H1 (cell line): ENCODE data around the gene ACTA2. TPM values are rescaled to one million over a fixed set of nuclear protein-coding genes. Genes with fewer than 3 reads are reported as not detected.
A peak's percentile ranks its signal among the peaks of the same experiment; 100 is the strongest.

ENCODE experiments used
- CTCF ChIA-PET: fragments of 300-600 bp; sonication (Branson Sonifier 250); formaldehyde crosslinking; loops from one replicate; lab custom pipeline; 2021; ENCODE audit not compliant: partially characterized antibody; lab: Charles Lee
- POLR2A ChIA-PET: fragments of 300-600 bp; sonication (Branson Sonifier 250); formaldehyde crosslinking; loops from one replicate; lab custom pipeline; 2021; ENCODE audit warnings: inconsistent platforms; ENCODE audit not compliant: partially characterized antibody; lab: Charles Lee
- DNase-seq, 2 experiments: peaks; one replicate each; pipeline versions ENCODE4 v3.0.0 to v3.0.0-alpha.2; 2010 to 2022; ENCODE audit warnings: low spot score in 2 of 2, low read depth in 1 of 2, mixed read lengths in 1 of 2
- FAIRE-seq: peaks from 2 replicates; lab custom pipeline; 2011; peaks lifted over from hg19 to GRCh38; lab: Jason Lieb, UNC
- H2AFZ ChIP-seq: 2 replicates; pipeline ENCODE4 v1.8.1; 2012; ENCODE audit warnings: low read length, inconsistent platforms
- H2AK5ac ChIP-seq: 2 replicates; pipeline ENCODE4 v1.6.1; 2013; ENCODE audit warnings: low read depth, low read length
- H2BK120ac ChIP-seq: replicated peaks from 2 replicates; pipeline ENCODE3; 2013; ENCODE audit warnings: low read depth, low read length, inconsistent platforms
- H2BK12ac ChIP-seq: 2 replicates; pipeline ENCODE4 v1.6.1; 2013; ENCODE audit warnings: low read depth, low read length
- H2BK15ac ChIP-seq: 2 replicates; pipeline ENCODE4 v1.6.1; 2013; ENCODE audit warnings: low read length
- H2BK20ac ChIP-seq: 2 replicates; pipeline ENCODE4 v1.6.1; 2013; ENCODE audit warnings: low read length
- H2BK5ac ChIP-seq: 2 replicates; pipeline ENCODE4 v1.6.1; 2013; ENCODE audit warnings: low read depth, low read length
- H3K14ac ChIP-seq: 2 replicates; pipeline ENCODE4 v1.6.1; 2013; ENCODE audit warnings: inconsistent platforms; ENCODE audit not compliant: insufficient read length
- H3K18ac ChIP-seq: 2 replicates; pipeline ENCODE4 v1.6.1; 2013; ENCODE audit warnings: low read length; ENCODE audit errors: extremely low read depth
- H3K23ac ChIP-seq: 2 replicates; pipeline ENCODE4 v1.6.1; 2013; ENCODE audit warnings: inconsistent platforms; ENCODE audit not compliant: insufficient read length
- H3K23me2 ChIP-seq: 2 replicates; pipeline ENCODE4 v1.6.1; 2013; ENCODE audit warnings: low read depth, low read length
- H3K27ac ChIP-seq: 2 replicates; pipeline ENCODE4 v1.6.1; 2011; ENCODE audit warnings: low read depth, low read length, inconsistent platforms
- H3K27me3 ChIP-seq, 4 experiments: replicated peaks in 1 of 4; 1 replicate in 1 of 4; 2 replicates in 3 of 4; pipeline versions ENCODE4 v1.6.1 to v1.8.1; 2011 to 2013; ENCODE audit warnings: low read length in 3 of 4, mild to moderate bottlenecking in 3 of 4, inconsistent platforms in 2 of 4, mixed read lengths in 2 of 4, moderate library complexity in 1 of 4; ENCODE audit not compliant: control insufficient read depth in 3 of 4, insufficient read depth in 3 of 4; ENCODE audit errors: extremely low read depth in 1 of 4
- H3K36me3 ChIP-seq, 4 experiments: 2 replicates each; pipeline versions ENCODE4 v1.6.1 to v1.8.1; 2011 to 2013; ENCODE audit warnings: mild to moderate bottlenecking in 4 of 4, low read length in 3 of 4, moderate library complexity in 2 of 4, control low read depth in 1 of 4, inconsistent platforms in 1 of 4; ENCODE audit not compliant: insufficient read depth in 4 of 4, control insufficient read depth in 2 of 4
- H3K4ac ChIP-seq: replicated peaks from 2 replicates; pipeline ENCODE3; 2013; ENCODE audit warnings: low read length, low read depth, mixed read lengths, inconsistent platforms; ENCODE audit not compliant: insufficient read length
- H3K4me1 ChIP-seq, 4 experiments: replicated peaks in 1 of 4; 1 replicate in 1 of 4; 2 replicates in 3 of 4; pipeline versions ENCODE4 v1.6.1 to v1.8.1; 2011 to 2013; ENCODE audit warnings: low read length in 3 of 4, inconsistent platforms in 2 of 4, mixed read lengths in 1 of 4; ENCODE audit not compliant: insufficient read depth in 4 of 4, control insufficient read depth in 3 of 4
- H3K4me2 ChIP-seq, 2 experiments: 2 replicates each; pipeline versions ENCODE4 v1.6.1 to v1.8.1; 2011 to 2013; ENCODE audit warnings: low read depth in 2 of 2, low read length in 2 of 2, control low read depth in 1 of 2, inconsistent platforms in 1 of 2, mild to moderate bottlenecking in 1 of 2; ENCODE audit not compliant: insufficient read depth in 1 of 2
- H3K4me3 ChIP-seq, 4 experiments: fragments of 200-600, 300-600 bp in 1 of 4; sonication (generic), shearing (Covaris generic), sonication (Bioruptor Twin) in 1 of 4; 2 replicates each; pipeline versions ENCODE4 v1.5.1 to v1.8.1; 2011 to 2016; ENCODE audit warnings: low read length in 4 of 4, low read depth in 3 of 4, control low read depth in 2 of 4, inconsistent platforms in 2 of 4, mild to moderate bottlenecking in 2 of 4, mixed read lengths in 1 of 4, moderate library complexity in 1 of 4; ENCODE audit not compliant: insufficient read depth in 2 of 4; ENCODE audit errors: extremely low read depth in 1 of 4
- H3K56ac ChIP-seq: replicated peaks from 2 replicates; pipeline ENCODE3; 2013; ENCODE audit warnings: low read depth, mild to moderate bottlenecking, mixed read lengths, low read length, inconsistent platforms; ENCODE audit not compliant: insufficient read length
- H3K79me1 ChIP-seq: 2 replicates; pipeline ENCODE4 v1.6.1; 2013; ENCODE audit warnings: low read depth, low read length, control low read depth
- H3K79me2 ChIP-seq, 2 experiments: 2 replicates each; pipeline versions ENCODE4 v1.6.1 to v1.8.1; 2012 to 2013; ENCODE audit warnings: low read length in 2 of 2, mild to moderate bottlenecking in 2 of 2, inconsistent platforms in 1 of 2; ENCODE audit not compliant: insufficient read depth in 2 of 2, control insufficient read depth in 1 of 2
- H3K9ac ChIP-seq, 4 experiments: replicated peaks in 1 of 4; 1 replicate in 1 of 4; 2 replicates in 3 of 4; pipeline versions ENCODE4 v1.6.1 to v1.8.1; 2011 to 2013; ENCODE audit warnings: low read depth in 3 of 4, low read length in 3 of 4, control low read depth in 2 of 4, mild to moderate bottlenecking in 2 of 4, moderate library complexity in 2 of 4, inconsistent platforms in 1 of 4; ENCODE audit errors: extremely low read depth in 1 of 4
- H3K9me3 ChIP-seq, 2 experiments: 2 replicates each; pipeline versions ENCODE4 v1.6.1 to v1.8.1; 2012 to 2013; ENCODE audit warnings: mild to moderate bottlenecking in 2 of 2, moderate library complexity in 2 of 2, control low read depth in 1 of 2, inconsistent platforms in 1 of 2, low read depth in 1 of 2, low read length in 1 of 2, mixed read lengths in 1 of 2; ENCODE audit not compliant: insufficient read depth in 2 of 2
- H4K20me1 ChIP-seq, 2 experiments: replicated peaks in 1 of 2; 2 replicates each; pipeline versions ENCODE3 to v1.8.1; 2011 to 2013; ENCODE audit warnings: inconsistent platforms in 2 of 2, low read length in 2 of 2, mild to moderate bottlenecking in 1 of 2; ENCODE audit not compliant: insufficient read depth in 2 of 2, control insufficient read depth in 1 of 2
- H4K5ac ChIP-seq: 2 replicates; pipeline ENCODE4 v1.6.1; 2013; ENCODE audit warnings: low read length, low read depth, mixed read lengths, inconsistent platforms; ENCODE audit not compliant: insufficient read length
- H4K8ac ChIP-seq: 2 replicates; pipeline ENCODE4 v1.8.0; 2013; ENCODE audit warnings: mild to moderate bottlenecking, moderate library complexity, low read length, inconsistent platforms; ENCODE audit not compliant: insufficient read depth; ENCODE audit errors: extremely low read depth
- H4K91ac ChIP-seq: replicated peaks from 2 replicates; pipeline ENCODE3; 2013; ENCODE audit warnings: low read length, mixed read lengths, inconsistent platforms; ENCODE audit not compliant: insufficient read length
- WGBS, 2 experiments: shearing (Covaris generic) in 1 of 2; methylation state at CpG; one replicate each; pipeline versions ENCODE4 v1.1.6 to v1.1.7; 2013 to 2015; ENCODE audit warnings: low lambda C conversion rate in 2 of 2, mixed read lengths in 2 of 2, inconsistent platforms in 1 of 2, low coverage in 1 of 2, missing lambda C conversion rate in 1 of 2; ENCODE audit not compliant: insufficient replicate concordance in 2 of 2, insufficient coverage in 1 of 2, insufficient read length in 1 of 2; ENCODE audit errors: extremely low coverage in 1 of 2, missing lambda C conversion rate in 1 of 2; 5-methylcytosine and 5-hydroxymethylcytosine counted together
- polyA plus RNA-seq, 7 experiments: library from polyadenylated mRNA; depleted of rRNA in 3 of 7; stranded (reverse) in 5 of 7; unstranded in 2 of 7; fragments of >200 nt in 5 of 7; fragments of 200-250 nt in 2 of 7; gene quantifications; 1 replicate in 5 of 7; 2 replicates in 1 of 7; 4 replicates in 1 of 7; pipeline versions ENCODE4 v1.2.1 to v1.2.3, GENCODE V29; 2011 to 2013; ENCODE audit warnings: missing spikeins in 2 of 7, mixed read lengths in 2 of 7
- total RNA-seq: library from RNA; stranded (reverse); fragmentation: NEBNext Ultra II Directional; extraction: Animal tissue kit (Norgen Biotek cat#: 25700); gene quantifications from 2 replicates; pipeline ENCODE4 v1.2.1, GENCODE V29; 2021

The ACTA2 gene
- total and polyA plus RNA-seq, 2 of the 8 experiments (the other 6 are each of a cell fraction or from before 2014, with no cell fraction given) = 3.5 to 8.9 TPM

- H3K23me2 ChIP-seq = peaks cover 7% of the 10 kb centered on the region; the same call in 1 of the 2 replicates
- FAIRE-seq (peak; percentile 50), DNase-seq (no peak)
- H3K23ac ChIP-seq = no peak overlapping the region
- H3K9ac ChIP-seq = no peak overlapping the region; a peak in 1 of 7 replicates
- no peak overlapping the region for H4K5ac ChIP-seq
- H4K91ac ChIP-seq = no peak overlapping the region
- peaks cover 0 to 9% (median under 1%) of the 10 kb centered on the region in 4 experiments; a peak in 2 of 7 replicates for H3K4me1 ChIP-seq
- H2BK20ac ChIP-seq = no peak overlapping the region
- H3K4me3 ChIP-seq = peak overlapping the region; percentile 68 to 88 (median 87)
- H4K20me1 ChIP-seq = no peaks in the 10 kb centered on the region
- CTCF ChIA-PET = interaction anchor here (0.8 to 6.0 kb wide), 7 partner anchors 12 to 427 kb away, joined by 3 to 103 read pairs (median 9); partner anchors contain the start of gene CH25H
- H3K18ac ChIP-seq = no peak overlapping the region
- no peak overlapping the region for H3K14ac ChIP-seq
- no peaks in the 10 kb centered on the region for H3K9me3 ChIP-seq
- H2BK12ac ChIP-seq = no peak overlapping the region
- peak overlapping the region; percentile 79 to 86 for H3K4me2 ChIP-seq
- H2AK5ac ChIP-seq = no peak overlapping the region
- H3K4ac ChIP-seq = no peak overlapping the region
- H3K27ac ChIP-seq = no peak overlapping the region
- no peaks in the 10 kb centered on the region for H3K79me1 ChIP-seq
- no peaks in the 10 kb centered on the region for H3K36me3 ChIP-seq
- H3K79me2 ChIP-seq = no peaks in the 10 kb centered on the region; a peak in 1 of 4 replicates
- H2BK15ac ChIP-seq = no peak overlapping the region
- no peak overlapping the region for H2BK120ac ChIP-seq
- no peak overlapping the region for H3K56ac ChIP-seq
- POLR2A ChIA-PET = interaction anchor here (0.8 kb wide), 1 partner anchor 653 kb away, joined by 3 read pairs; no protein-coding TSS in a partner anchor
- H4K8ac ChIP-seq = no peak overlapping the region
- H2BK5ac ChIP-seq = no peak overlapping the region
- WGBS, 2 experiments = 35% methylated on average over 6 of the region's 6 CpGs; no CpG with 5 or more reads in 1 of the 2 experiments
- H3K27me3 ChIP-seq = peaks cover 0 to 13% (median 7%) of the 10 kb centered on the region in 4 experiments; a peak in 6 of 7 replicates
- no peak overlapping the region; the same call in 1 of the 2 replicates for H2AFZ ChIP-seq
Observed at GRCh38 chr10:88991899-88992320, 39.3 kb upstream of the ACTA2 start.
